HG02884 (cell line): ENCODE data around the gene ITPKB.

Experiments
- ATAC-seq: cut with Tn5 transposase; IDR thresholded peaks from one replicate; pipeline ENCODE4 v1.9.1; 2021; ENCODE audit warnings: mild to moderate bottlenecking, moderate library complexity; ENCODE audit not compliant: unreplicated experiment

The ITPKB gene

DNA sequence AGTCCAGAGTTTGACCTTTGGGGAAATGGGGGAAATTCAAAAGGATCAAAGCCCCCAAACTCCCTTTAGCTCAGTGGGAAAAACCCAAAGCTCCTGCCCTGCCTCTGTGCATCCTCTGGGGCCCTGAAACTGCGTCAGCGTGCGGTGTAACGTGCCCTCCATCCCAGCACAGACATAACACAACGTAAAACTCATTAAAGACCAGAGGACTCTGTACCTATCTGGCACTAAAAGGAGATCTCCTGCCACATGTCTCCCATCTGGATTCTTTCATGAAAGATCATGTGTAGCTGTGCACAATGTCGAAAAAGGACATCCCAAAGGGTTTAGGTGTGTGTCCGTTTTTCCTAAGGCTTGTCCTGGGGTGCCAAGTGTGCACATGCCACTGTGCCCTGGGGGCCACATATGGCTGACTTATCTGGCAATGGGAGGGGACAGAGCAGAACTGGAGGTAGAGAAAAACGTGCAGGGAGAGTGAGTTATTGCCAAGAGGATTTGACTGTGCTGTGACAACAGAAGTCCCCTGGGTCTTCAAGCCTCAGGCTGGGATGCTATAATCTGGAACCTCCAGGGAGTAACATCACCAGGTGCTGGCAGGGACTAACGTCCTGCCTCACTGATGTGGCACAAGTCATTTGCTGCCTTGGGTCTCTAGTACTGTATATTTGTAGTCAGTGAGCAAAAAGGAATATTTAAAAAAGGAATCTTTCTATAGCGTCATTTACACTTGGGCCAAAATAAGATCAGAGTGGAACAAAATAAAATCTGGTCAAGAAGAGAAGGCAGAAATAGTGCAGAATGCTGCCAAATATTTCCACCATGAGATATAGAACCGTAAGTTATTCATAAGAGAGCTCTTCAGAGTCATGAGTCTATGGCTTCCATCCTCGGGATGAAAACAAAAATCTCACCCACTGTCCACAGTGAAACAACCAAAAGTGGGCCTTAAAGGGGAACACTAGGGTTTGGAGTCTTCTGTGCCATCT, 52.3 kb downstream of the ITPKB start:
- no peak for ATAC-seq

DNA sequence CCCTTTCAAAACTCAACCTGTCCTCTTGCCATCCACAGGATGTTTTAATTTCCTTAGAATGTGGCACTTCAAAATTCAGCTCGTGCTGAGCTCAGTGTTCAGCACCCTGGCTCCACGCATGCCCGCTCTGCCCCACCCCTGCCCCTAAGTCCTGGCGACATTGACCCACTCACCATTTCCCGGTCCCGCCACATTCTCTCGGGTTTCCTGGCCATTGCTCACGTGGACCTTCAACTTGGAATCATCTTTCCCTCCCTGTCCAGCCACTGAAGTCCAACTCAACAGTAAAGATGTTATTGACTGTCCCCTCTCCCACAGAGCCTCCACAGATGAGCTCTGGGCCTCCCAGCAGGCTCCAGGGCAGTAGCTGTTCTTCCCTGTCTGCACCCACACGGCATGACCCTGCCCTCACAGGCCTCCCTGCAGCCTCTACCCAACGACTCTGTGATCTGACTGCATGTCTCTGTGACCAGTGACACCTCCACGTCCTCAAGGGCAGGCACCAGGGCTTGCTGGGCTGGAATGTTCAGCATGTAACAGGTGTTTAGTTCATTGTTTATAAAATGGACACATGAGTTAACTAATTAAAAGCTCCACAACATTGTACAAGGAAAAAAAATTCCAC, 53.8 kb downstream of the ITPKB start:
- ATAC-seq = no peak

DNA sequence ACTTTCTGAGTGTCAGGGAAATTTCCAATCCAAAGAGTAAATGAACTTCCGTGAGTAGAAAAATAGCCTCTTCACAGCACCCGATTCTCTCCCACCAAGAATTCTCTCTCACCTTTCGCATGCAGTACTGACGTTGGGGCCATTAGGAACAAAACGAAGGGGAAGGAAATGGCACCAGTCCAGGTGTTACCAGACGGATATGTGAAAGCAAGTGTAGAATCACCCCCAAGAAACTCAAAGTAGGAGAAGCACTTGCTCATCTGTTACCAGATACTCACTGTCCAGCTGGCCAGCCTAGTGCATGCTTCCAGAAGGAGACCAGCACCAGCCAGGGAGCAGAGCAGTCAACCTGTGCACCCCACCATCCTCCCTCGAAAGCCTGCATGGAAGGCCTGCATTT, 55.1 kb downstream of the ITPKB start:
- no peak for ATAC-seq

DNA sequence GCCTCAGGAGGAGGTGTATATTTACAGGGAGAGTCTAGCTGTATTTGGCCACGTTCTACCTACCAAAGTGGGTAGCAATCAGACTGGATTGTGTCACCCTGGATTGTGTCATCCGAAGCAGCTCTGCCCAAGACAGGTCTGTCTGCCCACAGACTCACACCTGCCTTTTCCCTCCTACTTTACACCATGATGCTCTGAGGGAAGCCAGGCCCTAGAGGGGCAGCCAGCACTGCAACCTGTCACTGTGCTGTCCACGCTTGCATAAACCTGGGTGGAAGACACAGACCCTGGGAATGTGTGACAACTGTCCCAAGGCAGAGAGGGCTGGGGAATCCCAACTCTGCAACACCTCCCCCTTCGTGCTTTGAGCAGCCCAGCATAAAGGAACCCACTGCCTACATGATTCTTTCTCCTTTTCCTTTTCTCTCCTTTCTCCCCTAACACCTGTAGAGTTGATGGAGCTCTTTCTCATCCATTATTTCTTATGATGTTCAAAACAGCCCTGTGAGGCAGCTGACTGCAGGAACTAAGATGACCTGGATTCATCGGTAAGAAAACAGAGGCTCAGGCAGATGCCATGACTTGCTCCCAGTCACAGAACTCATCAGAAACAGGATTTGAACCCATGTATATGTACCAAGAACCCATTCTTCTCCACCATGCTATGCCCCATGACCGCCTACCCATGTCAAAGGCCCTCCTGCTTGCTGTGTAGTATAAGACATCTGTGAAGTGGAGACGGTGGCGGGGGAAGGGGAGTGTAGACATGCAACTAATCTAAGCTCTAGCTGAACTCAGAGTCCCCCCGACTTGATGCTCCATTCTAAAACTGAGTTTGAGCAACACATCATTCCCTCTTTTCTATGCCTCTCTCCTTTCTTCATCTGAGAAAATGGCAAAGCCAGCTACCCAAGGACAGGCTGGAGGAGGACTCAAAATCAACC, 55.9 kb downstream of the ITPKB start:
- ATAC-seq = no peak

DNA sequence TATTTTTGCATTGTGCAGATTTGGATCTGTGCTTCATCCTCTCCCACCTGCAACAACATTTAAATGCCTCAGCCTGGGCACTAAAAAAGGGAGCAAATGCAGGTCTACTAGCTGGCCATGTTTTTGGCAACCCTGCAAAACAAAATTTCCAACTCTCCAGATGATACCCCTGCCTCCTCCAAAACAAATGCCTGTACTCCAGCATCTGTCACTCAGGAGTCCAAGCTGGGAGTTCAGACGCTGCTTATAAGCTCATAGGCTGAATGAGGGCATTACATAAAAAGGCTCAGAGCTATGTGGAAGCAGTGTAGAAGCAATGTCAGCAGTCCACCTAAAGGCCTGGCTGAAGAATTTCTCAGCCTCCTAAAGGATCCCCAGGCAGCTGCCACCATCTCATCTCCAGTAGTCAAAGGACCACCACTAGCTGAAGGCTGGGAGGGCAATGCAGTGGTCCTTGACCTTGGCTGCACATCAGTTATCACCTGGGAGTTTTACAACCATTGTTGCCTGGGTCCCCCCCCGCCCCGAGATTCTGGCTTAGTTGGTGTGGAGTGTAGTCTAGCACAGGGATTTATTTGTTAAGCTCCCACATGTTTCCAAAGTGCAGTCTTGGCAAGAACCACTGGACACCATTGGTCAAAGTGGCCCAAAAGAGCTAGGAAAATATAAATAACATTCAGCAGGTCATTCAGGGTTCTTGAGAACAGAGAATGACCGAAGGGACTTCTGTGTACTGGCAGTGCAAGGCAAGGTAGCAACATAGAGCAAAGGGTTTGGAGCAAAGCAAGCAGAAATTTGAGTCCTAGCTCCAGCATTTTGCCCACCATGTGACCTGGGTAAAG, 57.2 kb downstream of the ITPKB start:
- ATAC-seq = no peak

DNA sequence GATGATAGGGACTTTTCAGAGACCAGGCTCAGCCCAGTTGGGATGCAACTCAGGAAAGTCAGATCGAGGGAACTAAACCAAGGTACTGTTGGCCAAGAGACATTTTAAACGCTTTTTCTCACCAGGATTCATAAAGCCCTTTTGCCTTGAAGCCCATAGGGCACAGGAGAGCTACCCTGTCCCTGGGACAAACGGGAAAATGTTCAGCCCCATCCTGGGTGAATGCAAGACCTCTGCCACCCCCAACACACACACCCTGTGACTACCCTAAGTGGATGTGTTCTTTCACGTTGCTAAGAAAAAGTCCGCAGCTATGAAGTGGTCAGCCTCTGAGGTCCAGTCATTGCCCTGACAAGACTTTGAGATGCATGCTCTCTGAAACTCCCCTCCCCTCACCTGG, 58.4 kb downstream of the ITPKB start:
- ATAC-seq = no peak

DNA sequence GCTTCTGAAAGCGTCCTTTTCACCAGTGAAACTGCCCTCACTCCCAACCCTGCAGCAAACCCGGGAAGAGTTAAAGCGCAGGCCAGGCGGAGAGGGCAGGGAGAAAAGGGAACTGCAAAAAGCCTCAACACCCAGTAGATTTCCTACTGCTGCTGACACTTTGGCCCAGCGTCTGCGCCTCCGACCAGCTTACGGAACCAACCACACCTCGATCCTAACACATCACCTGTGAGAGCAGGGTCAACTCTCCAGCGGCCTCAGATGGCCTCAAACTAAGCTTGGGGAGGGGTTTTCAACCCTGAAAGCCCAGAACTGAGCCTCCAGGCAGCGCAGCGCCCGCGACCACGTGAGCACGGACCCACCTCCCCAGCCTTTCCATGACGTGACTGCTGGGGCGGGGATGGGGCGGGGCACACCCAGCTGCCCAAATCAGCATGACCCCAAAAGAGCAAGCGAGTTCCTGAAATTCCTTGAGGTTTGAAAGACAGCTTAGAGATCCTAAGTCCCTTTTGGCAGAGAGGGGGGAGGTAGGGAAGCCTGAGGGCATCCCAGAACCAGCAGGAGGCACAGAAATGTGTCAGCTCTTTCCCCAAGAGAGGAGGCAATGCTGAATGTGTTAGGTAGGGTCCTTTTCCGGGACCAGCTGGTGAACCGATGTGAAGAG, 59.1 kb downstream of the ITPKB start:
- peak; percentile 46 for ATAC-seq

DNA sequence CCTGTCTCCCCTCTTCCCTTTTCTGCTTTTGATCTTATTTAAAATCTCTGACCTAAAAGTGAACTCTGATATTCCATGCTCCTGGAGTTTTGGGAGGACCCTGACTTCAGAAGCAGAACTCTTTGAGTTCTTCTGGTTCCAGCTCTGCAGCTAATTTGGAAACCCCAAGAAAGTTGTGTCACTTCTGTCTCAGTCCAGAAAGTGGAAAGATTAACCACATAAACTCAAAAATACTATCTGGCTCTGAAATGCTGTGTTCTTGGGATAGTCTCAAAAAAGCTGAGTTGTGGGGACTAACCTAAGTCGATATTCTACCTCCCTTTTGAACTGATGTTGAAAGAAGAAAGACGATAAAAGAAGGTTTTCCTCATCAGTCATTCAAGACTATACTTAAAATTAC, 59.8 kb downstream of the ITPKB start:
- no peak for ATAC-seq

DNA sequence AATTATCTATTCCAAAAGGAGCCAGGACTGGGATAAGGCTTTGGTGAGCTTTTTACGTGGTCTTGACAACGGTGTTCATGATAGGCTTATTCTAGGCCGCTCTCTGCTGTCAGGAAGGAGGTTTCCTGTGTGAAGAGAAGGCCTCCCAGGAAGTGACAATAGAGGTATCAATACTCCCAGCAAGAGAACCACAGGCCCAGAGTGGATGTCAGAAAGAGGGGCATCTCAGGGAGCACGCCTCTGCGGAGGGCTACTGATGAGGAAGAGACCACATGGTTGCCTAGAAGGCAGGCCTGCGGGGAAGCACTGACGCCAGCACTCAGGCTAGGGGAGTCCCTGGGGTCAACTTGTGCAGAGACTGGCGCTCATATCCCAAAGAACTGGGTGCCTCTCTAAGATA, 60.4 kb downstream of the ITPKB start:
- ATAC-seq = no peak

DNA sequence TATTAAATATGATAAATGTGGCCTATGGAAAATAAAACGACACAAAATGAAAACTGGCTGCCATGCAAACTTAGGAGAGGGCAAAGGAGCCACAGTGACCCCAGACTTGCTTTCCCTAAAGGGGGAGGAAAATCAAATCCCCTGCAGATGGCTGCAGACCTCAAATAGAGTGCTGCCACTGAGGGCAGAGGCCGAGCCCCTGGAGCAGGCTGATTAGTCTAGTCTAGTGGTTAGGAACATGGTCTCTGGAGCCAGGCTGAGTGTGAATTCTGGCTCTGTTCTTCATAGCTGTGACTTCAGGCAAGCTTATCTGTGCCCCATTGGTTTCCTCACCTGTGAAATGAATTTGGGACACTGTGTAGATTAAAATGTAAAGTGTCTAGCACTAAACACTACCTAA, 60.8 kb downstream of the ITPKB start:
- ATAC-seq = no peak

DNA sequence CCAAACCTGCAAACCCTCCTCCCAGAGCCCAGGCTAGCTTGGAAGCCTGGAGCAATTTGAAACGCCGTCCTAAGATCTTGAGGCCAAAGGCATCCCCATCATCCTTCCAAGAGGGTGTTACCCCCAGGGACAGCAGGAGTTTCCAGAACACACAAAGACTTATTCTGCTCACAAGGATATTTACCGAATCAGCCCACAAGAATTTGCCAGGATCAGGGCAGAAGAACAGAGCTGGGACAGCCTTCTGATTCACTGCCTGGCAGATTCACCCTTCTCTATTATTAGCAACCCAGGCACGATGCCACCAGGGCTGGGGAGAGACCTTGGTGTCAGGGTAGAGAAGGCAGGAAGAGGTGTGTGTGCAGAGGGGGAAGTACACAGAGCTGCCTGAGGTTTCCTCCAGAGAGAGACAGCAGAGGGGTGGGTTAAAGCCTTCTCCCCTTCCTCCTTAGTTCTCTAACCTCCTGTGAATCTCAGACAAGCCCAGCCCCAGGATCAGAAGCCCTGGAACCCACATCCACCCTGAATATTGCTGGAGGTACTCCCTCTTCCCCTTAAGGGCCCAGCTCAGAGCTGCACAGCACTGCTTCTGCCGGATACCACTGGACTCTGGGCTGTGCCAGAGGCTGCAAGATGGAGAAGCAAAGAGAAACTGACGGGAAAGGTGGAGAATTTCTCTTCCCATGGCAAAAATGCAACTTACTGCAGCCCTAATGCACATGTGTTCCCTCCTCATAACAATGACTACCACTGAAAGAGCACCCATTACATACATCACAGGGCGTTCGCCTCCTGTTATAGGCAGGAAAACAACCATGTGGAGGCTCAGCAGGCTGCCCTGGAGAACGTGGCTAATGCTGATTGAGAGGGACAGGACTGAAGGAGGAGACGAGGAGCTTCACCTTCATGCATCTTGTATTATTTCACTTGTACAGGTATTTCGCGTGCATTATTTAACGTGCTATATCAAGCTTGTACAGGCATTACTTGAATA, 61.8 kb downstream of the ITPKB start:
- peak; percentile 26 for ATAC-seq

DNA sequence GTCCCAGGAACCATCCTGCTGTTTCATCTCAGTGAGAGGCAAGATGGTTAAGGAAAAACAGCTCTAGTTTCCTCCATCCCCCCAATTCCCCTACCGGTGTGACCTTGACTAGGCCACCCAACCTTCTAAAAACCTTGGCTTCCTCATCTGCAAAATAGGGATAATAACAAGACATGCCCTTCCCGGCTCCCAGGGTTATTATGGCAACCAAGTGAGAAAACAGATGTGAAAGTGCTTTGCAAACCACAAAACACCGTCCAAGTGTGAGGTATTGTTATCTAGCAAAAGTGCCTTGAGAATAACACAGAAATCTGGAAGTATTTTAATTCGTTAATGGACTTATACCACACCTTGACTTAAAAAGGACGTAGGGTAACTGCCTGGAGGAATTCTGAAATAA, 62.7 kb downstream of the ITPKB start:
- no peak for ATAC-seq

DNA sequence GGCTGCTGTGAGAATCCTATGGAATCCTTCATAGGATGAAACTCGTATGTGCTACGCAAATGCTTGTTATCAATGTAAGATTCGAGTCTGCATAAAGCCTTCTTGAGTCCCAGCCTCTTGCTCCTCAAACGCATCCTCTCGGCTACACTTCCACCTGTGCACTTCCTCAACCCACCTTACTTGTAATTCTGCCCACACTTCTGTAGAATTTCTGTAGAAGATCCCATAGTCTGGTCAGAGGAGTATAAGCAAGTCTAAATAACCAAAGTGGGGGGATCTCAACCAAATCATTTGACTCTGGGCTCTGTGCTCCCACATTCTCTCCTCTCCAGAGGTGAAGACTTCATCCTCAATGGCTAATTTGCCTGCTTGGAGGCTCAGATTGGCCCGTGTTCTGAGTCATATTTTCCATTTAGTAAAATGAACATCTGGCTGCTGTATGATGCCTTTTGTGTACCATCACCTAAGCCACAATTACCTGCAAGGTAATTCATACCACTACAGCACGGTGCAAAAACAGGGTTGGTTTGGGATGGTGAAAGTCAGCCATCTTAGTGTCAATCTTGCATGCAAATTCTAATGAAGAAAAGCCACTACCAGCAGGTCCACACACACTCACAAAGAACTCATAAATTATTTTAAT, 63.2 kb downstream of the ITPKB start:
- ATAC-seq = no peak

DNA sequence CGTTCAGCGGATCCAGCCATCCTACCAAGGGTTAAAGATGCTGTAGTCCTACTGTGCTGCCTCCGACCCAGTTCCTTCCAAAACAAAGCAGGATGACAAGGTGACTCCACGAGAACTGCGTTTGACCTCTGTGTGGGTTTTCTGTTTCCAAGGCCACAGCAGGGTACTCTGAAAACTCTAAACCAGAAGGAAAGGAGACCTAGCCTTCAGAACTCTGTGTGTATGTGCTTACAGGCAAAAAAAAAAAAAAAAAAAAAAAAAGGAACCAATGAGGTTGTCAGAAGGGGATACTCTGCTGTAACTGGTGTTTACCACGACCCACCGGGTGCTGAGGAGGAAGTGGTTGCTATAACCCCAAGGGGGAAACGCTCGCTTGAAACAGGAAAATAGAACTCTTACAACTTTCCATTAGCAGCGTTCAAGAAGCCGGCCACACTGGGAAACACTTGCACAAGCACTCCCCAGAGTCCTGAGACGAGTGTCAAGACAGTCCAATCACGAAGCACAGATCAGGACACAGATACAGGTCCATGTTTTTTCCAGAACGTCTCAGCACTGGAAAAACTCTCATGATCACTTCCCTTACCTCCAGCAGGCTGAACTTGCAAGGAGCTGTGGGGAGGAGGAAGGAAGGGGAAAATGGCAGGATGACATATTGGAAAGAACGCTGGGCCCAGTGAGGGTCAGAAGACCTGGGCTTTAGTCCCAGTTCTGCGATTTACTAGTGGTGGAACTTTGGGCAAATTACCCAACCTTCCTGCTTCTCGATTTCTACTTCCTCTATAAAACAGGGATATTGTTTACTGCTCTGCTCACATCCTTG, 64.0 kb downstream of the ITPKB start:
- peak; percentile 61 for ATAC-seq

DNA sequence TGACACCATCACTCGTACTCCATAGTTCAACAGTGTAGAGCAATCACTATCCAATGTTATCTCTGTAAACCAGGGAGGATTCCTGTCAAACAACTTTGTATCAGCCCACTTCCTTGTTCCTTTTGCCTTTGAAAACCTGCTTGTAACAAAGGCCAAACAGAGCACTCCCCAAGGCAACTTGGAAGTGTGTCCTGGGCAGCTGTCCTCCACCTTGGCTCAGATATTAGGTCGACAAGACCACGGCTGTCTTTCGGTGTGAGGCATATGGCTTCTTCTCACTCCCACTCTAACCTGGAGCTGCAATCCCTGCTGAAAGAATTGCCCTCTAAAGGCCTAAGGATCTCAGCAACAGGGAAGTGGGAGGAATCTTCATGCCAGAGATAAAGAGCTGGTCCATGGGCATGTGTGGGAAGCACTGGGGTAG, 66.7 kb downstream of the ITPKB start:
- ATAC-seq = no peak

DNA sequence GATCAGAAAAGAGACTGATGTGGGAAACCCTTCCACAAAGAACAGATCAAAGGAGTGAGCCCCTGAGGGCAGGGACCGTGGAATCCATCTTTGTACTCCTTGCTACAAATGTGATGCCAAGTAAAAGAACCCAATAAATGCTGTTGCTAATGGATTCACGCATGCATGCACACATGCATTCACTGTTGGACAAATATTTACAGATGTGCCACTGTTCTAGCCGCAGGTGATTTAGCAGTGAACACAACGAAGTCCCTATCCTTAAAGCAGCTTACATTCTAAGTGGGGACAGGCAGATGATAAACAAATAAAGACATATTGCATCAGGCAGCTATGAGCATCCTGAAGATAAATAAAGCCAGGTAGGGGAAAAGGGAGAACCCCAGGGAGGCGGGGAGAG, 67.8 kb downstream of the ITPKB start:
- ATAC-seq = no peak

DNA sequence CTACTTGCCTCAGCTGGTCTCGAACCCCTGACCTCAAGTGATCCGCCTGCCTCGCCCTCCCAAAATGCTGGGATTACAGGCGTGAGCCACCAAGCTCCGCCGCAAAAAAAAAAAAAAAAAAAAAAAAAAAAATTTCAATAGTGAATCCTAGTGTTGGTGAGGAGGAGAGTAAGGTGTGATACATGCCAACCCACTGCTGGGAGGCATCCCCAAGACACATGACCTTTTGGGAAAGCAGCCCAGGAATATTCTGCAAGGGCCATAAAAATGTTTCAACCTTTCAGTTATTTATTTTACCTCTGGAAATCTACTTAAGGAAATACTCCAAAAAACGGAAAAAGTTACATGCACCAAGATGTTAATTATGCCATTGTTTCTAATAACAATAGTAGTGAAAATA, 69.0 kb downstream of the ITPKB start:
- ATAC-seq = no peak
